Endothelial cell of umbilical vein (primary cell): Measurements from ENCODE around the gene UTS2R. TPM values are rescaled to one million over a fixed set of nuclear protein-coding genes. Genes with fewer than 3 reads are reported as not detected.

Source experiments
- BruUV-seq: library from RNA; stranded (reverse); fragments of 400-500 nt; replicated peaks from 2 replicates; lab custom pipeline; 2021; lab: Mats Ljungman, UMichigan
- CTCF ChIA-PET: fragments of 300-600, 350-600 bp; sonication (Branson Sonifier 250); formaldehyde crosslinking; loops from one replicate; lab custom pipeline; 2021; ENCODE audit warnings: antibody characterized with exemption, inconsistent platforms; lab: Charles Lee
- POLR2A ChIA-PET: fragments of 300-600, 350-600 bp; sonication (Branson Sonifier 250); formaldehyde crosslinking; loops from one replicate; lab custom pipeline; 2021; ENCODE audit warnings: antibody characterized with exemption, inconsistent platforms; lab: Charles Lee
- DNase-seq: peaks from one replicate; pipeline ENCODE4 v3.0.0-alpha.2; 2011; ENCODE audit warnings: low read depth, low spot score
- FAIRE-seq: peaks from 2 replicates; lab custom pipeline; 2011; peaks lifted over from hg19 to GRCh38; lab: Jason Lieb, UNC
- H2AFZ ChIP-seq: 2 replicates; pipeline ENCODE4 v1.6.0; 2012; ENCODE audit warnings: low read depth, low read length, control low read depth, inconsistent platforms
- H3K27ac ChIP-seq: 2 replicates; pipeline ENCODE4 v1.5.1; 2011; ENCODE audit warnings: low read depth, mild to moderate bottlenecking, control low read depth, low read length, moderate library complexity; ENCODE audit not compliant: insufficient read depth
- H3K27me3 ChIP-seq, 2 experiments: 2 replicates each; pipeline versions ENCODE4 v1.6.0 to v1.6.1; 2011; ENCODE audit warnings: low read length in 2 of 2, mixed read lengths in 1 of 2; ENCODE audit not compliant: control insufficient read depth in 2 of 2, insufficient read depth in 2 of 2
- H3K36me3 ChIP-seq, 2 experiments: 2 replicates in 1 of 2; 3 replicates in 1 of 2; pipeline ENCODE4 v1.5.1; 2011; ENCODE audit warnings: low read length in 2 of 2, mild to moderate bottlenecking in 1 of 2, moderate library complexity in 1 of 2; ENCODE audit not compliant: control insufficient read depth in 2 of 2, insufficient read depth in 2 of 2; ENCODE audit errors: extremely low read depth in 1 of 2
- H3K4me1 ChIP-seq: 3 replicates; pipeline ENCODE4 v1.5.1; 2011; ENCODE audit warnings: mild to moderate bottlenecking, low read length; ENCODE audit not compliant: control insufficient read depth, insufficient read depth; ENCODE audit errors: extremely low read depth
- H3K4me2 ChIP-seq: 2 replicates; pipeline ENCODE4 v1.6.1; 2011; ENCODE audit warnings: low read length, control low read depth, mixed read lengths; ENCODE audit not compliant: insufficient read depth
- H3K4me3 ChIP-seq, 3 experiments: fragments of 200-600 bp in 1 of 3; sonication (generic), shearing (Covaris generic) in 1 of 3; replicated peaks in 1 of 3; 2 replicates each; pipeline ENCODE4 v1.5.1; 2011 to 2016; ENCODE audit warnings: control low read depth in 3 of 3, low read length in 3 of 3, mild to moderate bottlenecking in 2 of 3, inconsistent platforms in 1 of 3, low read depth in 1 of 3, moderate library complexity in 1 of 3; ENCODE audit not compliant: insufficient read depth in 1 of 3
- H3K79me2 ChIP-seq: 2 replicates; pipeline ENCODE4 v1.6.0; 2012; ENCODE audit warnings: low read length, inconsistent platforms; ENCODE audit not compliant: control insufficient read depth, insufficient read depth
- H3K9ac ChIP-seq: replicated peaks from 2 replicates; pipeline ENCODE3; 2011; ENCODE audit warnings: low read length, control low read depth; ENCODE audit not compliant: insufficient read depth; ENCODE audit errors: extremely low read depth
- H3K9me1 ChIP-seq: replicated peaks from 3 replicates; pipeline ENCODE4 v1.6.0; 2011; ENCODE audit warnings: mild to moderate bottlenecking, low read length; ENCODE audit not compliant: control insufficient read depth, insufficient read depth; ENCODE audit errors: extremely low read depth
- H3K9me3 ChIP-seq: replicated peaks from 2 replicates; pipeline ENCODE4 v1.5.1; 2012; ENCODE audit warnings: low read length, inconsistent platforms; ENCODE audit not compliant: control insufficient read depth, insufficient read depth
- H4K20me1 ChIP-seq: replicated peaks from 2 replicates; pipeline ENCODE3; 2011; ENCODE audit warnings: mild to moderate bottlenecking, low read length; ENCODE audit not compliant: control insufficient read depth, insufficient read depth; ENCODE audit errors: extremely low read depth
- EZH2 ChIP-seq: IDR thresholded peaks from 2 replicates; pipeline ENCODE4 v1.6.1; 2012; ENCODE audit warnings: borderline replicate concordance, low read depth, mild to moderate bottlenecking, moderate library complexity, low read length, inconsistent platforms; ENCODE audit not compliant: severe bottlenecking
- FOS ChIP-seq: IDR thresholded peaks from 2 replicates; pipeline ENCODE4 v1.6.1; 2011; ENCODE audit warnings: mild to moderate bottlenecking, low read length, moderate library complexity, borderline replicate concordance; ENCODE audit not compliant: insufficient read depth
- GATA2 ChIP-seq: IDR thresholded peaks from 2 replicates; pipeline ENCODE4 v1.7.0; 2011; ENCODE audit warnings: low read depth, mild to moderate bottlenecking, moderate library complexity, mixed read lengths, low read length; ENCODE audit not compliant: insufficient read length, insufficient read depth
- JUN ChIP-seq: IDR thresholded peaks from 2 replicates; pipeline ENCODE4 v1.6.1; 2011; ENCODE audit warnings: borderline replicate concordance, low read depth; ENCODE audit not compliant: insufficient read length, insufficient read depth
- MYC ChIP-seq: IDR thresholded peaks from one replicate; pipeline ENCODE4 v1.6.1; 2011; ENCODE audit warnings: mild to moderate bottlenecking, low read depth, low read length
- POLR2A ChIP-seq: IDR thresholded peaks from 2 replicates; pipeline ENCODE4 v1.6.1; 2012; ENCODE audit warnings: low read depth, mild to moderate bottlenecking, control low read depth, low read length
- POLR2AphosphoS5 ChIP-seq: IDR thresholded peaks from 2 replicates; pipeline ENCODE4 v1.6.1; 2012; ENCODE audit warnings: low read depth, mild to moderate bottlenecking, control low read depth, low read length, moderate library complexity; ENCODE audit not compliant: insufficient read depth
- dilution Hi-C: fragments of 300-500 bp; cut with MboI; formaldehyde crosslinking; loops from one replicate; pipeline ENCODE4 v1.15.0; 2019; ENCODE audit warnings: low sequenced_read_pairs; ENCODE audit not compliant: extremely low pct_ligation_motif_present
- intact Hi-C: fragments of 100-400 bp; cut with micrococcal nuclease; formaldehyde crosslinking; loops from one replicate; pipeline ENCODE4 v1.10.0; 2022
- polyA plus RNA-seq, 4 experiments: library from polyadenylated mRNA; depleted of rRNA in 3 of 4; stranded (reverse) in 3 of 4; unstranded in 1 of 4; fragments of >200 nt; gene quantifications; 2 replicates each; pipeline versions ENCODE4 v1.2.1 to v1.2.3, GENCODE V29; 2011 to 2012; ENCODE audit warnings: missing spikeins in 1 of 4
- total RNA-seq: library from RNA; stranded (reverse); gene quantifications from 2 replicates; pipeline ENCODE4 v1.2.3, GENCODE V29; 2021
- TF ChIP-seq, protein P1 (sequence below): IDR thresholded peaks from 2 replicates; pipeline ENCODE4 v1.6.1; 2011; ENCODE audit not compliant: insufficient read depth, insufficient read length
- TF ChIP-seq, protein P2 (sequence below), 2 donors: IDR thresholded peaks; 1 replicate in 1 of 2; 2 replicates in 1 of 2; pipeline ENCODE4 v1.5.1; 2011; ENCODE audit warnings: low read length in 2 of 2, mild to moderate bottlenecking in 2 of 2, moderate library complexity in 2 of 2, control low read depth in 1 of 2, inconsistent platforms in 1 of 2, low read depth in 1 of 2; ENCODE audit not compliant: insufficient read depth in 1 of 2; ENCODE audit errors: extremely low read depth in 1 of 2

Gene UTS2R
- total and polyA plus RNA-seq, 2 donors (not counting 3 experiments of a cell fraction or from before 2014, with no cell fraction given), result not detected

- Histone ChIP-seq H3K4me1 (no peaks in the 10 kb centered on the region), H3K9me3 (no peaks in the 10 kb centered on the region), H3K9me1 (no peaks in the 10 kb centered on the region), H3K27me3 (no peaks in the 10 kb centered on the region), H2AFZ (no peak overlapping the region), H3K79me2 (no peaks in the 10 kb centered on the region), H3K4me2 (no peak overlapping the region), H3K4me3 (no peak overlapping the region), H3K9ac (no peak overlapping the region), H3K36me3 (no peaks in the 10 kb centered on the region), H3K27ac (no peak overlapping the region), H4K20me1 (no peaks in the 10 kb centered on the region)
- TF ChIP-seq MYC, result no peak
- TF ChIP-seq EZH2, result no peak
- no peak for TF ChIP-seq JUN
- TF ChIP-seq POLR2A, result no peak
- TF ChIP-seq, protein P1, sequence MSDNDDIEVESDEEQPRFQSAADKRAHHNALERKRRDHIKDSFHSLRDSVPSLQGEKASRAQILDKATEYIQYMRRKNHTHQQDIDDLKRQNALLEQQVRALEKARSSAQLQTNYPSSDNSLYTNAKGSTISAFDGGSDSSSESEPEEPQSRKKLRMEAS, result no peak
- TF ChIP-seq, protein P2, sequence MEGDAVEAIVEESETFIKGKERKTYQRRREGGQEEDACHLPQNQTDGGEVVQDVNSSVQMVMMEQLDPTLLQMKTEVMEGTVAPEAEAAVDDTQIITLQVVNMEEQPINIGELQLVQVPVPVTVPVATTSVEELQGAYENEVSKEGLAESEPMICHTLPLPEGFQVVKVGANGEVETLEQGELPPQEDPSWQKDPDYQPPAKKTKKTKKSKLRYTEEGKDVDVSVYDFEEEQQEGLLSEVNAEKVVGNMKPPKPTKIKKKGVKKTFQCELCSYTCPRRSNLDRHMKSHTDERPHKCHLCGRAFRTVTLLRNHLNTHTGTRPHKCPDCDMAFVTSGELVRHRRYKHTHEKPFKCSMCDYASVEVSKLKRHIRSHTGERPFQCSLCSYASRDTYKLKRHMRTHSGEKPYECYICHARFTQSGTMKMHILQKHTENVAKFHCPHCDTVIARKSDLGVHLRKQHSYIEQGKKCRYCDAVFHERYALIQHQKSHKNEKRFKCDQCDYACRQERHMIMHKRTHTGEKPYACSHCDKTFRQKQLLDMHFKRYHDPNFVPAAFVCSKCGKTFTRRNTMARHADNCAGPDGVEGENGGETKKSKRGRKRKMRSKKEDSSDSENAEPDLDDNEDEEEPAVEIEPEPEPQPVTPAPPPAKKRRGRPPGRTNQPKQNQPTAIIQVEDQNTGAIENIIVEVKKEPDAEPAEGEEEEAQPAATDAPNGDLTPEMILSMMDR (IDR thresholded peaks at IDR 0.05; ENCODE audit: extremely low read depth in 1 of 2, insufficient read depth in 1 of 2, low read depth in 1 of 2, low read length in 2 of 2), result no peak
- no peak for TF ChIP-seq FOS
- no peak for TF ChIP-seq GATA2
- TF ChIP-seq POLR2AphosphoS5, result no peak
- dilution Hi-C loops (no loop called here), intact Hi-C loops (no loop called here)
- POLR2A ChIA-PET, result no interaction called here
- CTCF ChIA-PET, result no interaction called here
- no TSS peak for BruUV-seq
- DNase-seq, result no peak
- no peak for FAIRE-seq
Measured at GRCh38 chr17:82391496-82392066, 20.0 kb downstream of the UTS2R start.
